Liver (tissue), 3 donors: Measurements from ENCODE around the gene NPIPA5.
"Not testable (repeated sequence)": the region's sequence is repeated elsewhere in the genome, so short reads cannot be mapped to it uniquely, and the experiment has no call there.

ENCODE experiments used
- EGR1 ChIP-seq, 2 donors: IDR thresholded peaks; 2 replicates each; pipeline ENCODE4 v1.6.1; 2016 to 2018; ENCODE audit warnings: antibody characterized with exemption in 2 of 2, low read depth in 2 of 2
- GABPA ChIP-seq, 2 donors: IDR thresholded peaks in 1 of 2; conservative IDR thresholded peaks in 1 of 2; 2 replicates each; pipeline ENCODE4 v1.6.1; 2016; ENCODE audit warnings: antibody characterized with exemption in 2 of 2, mild to moderate bottlenecking in 1 of 2, moderate library complexity in 1 of 2
- HNF4G ChIP-seq: IDR thresholded peaks from 2 replicates; pipeline ENCODE4 v1.6.1; 2016; ENCODE audit warnings: antibody characterized with exemption
- JUND ChIP-seq, 2 donors: IDR thresholded peaks; 2 replicates each; pipeline ENCODE4 v1.6.1; 2016; ENCODE audit warnings: antibody characterized with exemption in 2 of 2
- RAD21 ChIP-seq, 2 donors: IDR thresholded peaks; 2 replicates each; pipeline ENCODE4 v1.6.1; 2016; ENCODE audit warnings: antibody characterized with exemption in 2 of 2, mild to moderate bottlenecking in 2 of 2
- REST ChIP-seq: IDR thresholded peaks from 2 replicates; pipeline ENCODE4 v1.6.1; 2016; ENCODE audit warnings: antibody characterized with exemption, mild to moderate bottlenecking
- TAF1 ChIP-seq: conservative IDR thresholded peaks from 2 replicates; pipeline ENCODE4 v1.6.1; 2016; ENCODE audit warnings: antibody characterized with exemption, mild to moderate bottlenecking
- YY1 ChIP-seq: IDR thresholded peaks from 2 replicates; pipeline ENCODE4 v1.6.1; 2016; ENCODE audit warnings: antibody characterized with exemption, mild to moderate bottlenecking
- TF ChIP-seq, protein P1 (sequence below): fragments of 150-350 bp; IDR thresholded peaks from 2 replicates; pipeline ENCODE4 v1.5.1; 2017; ENCODE audit warnings: improper control_type of control experiment, low read depth, low read length; ENCODE audit not compliant: missing input control
- TF ChIP-seq, protein P2 (sequence below): IDR thresholded peaks from 2 replicates; pipeline ENCODE4 v1.6.1; 2016; ENCODE audit warnings: antibody characterized with exemption
- donor health status: healthy.
- donor health status: healthy.

GRCh38 chr16:15357495-15357894 lies 20.6 kb downstream of the NPIPA5 start:
- TF ChIP-seq HNF4G; YY1; GABPA (IDR thresholded peaks at IDR 0.05 in 1 of 2, conservative IDR thresholded peaks at IDR 0.05 in 1 of 2); RAD21 (IDR thresholded peaks at IDR 0.05); REST; JUND (IDR thresholded peaks at IDR 0.05); TAF1; EGR1 (IDR thresholded peaks at IDR 0.05; ENCODE audit: low read depth in 2 of 2): not testable (repeated sequence)
- TF ChIP-seq, protein P1, sequence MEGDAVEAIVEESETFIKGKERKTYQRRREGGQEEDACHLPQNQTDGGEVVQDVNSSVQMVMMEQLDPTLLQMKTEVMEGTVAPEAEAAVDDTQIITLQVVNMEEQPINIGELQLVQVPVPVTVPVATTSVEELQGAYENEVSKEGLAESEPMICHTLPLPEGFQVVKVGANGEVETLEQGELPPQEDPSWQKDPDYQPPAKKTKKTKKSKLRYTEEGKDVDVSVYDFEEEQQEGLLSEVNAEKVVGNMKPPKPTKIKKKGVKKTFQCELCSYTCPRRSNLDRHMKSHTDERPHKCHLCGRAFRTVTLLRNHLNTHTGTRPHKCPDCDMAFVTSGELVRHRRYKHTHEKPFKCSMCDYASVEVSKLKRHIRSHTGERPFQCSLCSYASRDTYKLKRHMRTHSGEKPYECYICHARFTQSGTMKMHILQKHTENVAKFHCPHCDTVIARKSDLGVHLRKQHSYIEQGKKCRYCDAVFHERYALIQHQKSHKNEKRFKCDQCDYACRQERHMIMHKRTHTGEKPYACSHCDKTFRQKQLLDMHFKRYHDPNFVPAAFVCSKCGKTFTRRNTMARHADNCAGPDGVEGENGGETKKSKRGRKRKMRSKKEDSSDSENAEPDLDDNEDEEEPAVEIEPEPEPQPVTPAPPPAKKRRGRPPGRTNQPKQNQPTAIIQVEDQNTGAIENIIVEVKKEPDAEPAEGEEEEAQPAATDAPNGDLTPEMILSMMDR, result not testable (repeated sequence)
- TF ChIP-seq, protein P2, sequence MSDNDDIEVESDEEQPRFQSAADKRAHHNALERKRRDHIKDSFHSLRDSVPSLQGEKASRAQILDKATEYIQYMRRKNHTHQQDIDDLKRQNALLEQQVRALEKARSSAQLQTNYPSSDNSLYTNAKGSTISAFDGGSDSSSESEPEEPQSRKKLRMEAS, result not testable (repeated sequence)
